K562 (cell line): ENCODE results near the gene COL4A5. TPM values are rescaled to one million over a fixed set of nuclear protein-coding genes. Genes with fewer than 3 reads are reported as not detected.

Source experiments
- ATAC-seq: fragments of 200-7000 bp; cut with Tn5 transposase; 3 replicates; pipeline ENCODE4 v1.9.1; 2020; ENCODE audit warnings: moderate library complexity
- BruUV-seq: library from RNA; stranded (reverse); fragments of 400-500 nt; replicated peaks from 2 replicates; lab custom pipeline; 2021; lab: Mats Ljungman, UMichigan
- CTCF ChIA-PET: fragments of 300-600 bp; formaldehyde crosslinking; extraction: SDS; loops from one replicate; lab custom pipeline; 2021; ENCODE audit warnings: low intra/inter-chr PET ratio; lab: Yijun Ruan, JAX
- POLR2A ChIA-PET: fragments of 300-600, 350-650 bp; sonication (Branson Sonifier 250); formaldehyde crosslinking; extraction: SDS; loops from one replicate; lab custom pipeline; 2021; ENCODE audit warnings: antibody characterized with exemption, inconsistent platforms; lab: Yijun Ruan, JAX
- DNase-seq, 4 experiments: peaks; one replicate each; pipeline versions ENCODE4 v3.0.0 to v3.0.0-alpha.2; 2011 to 2018; ENCODE audit warnings: low spot score in 3 of 4, mixed read lengths in 3 of 4; ENCODE audit errors: extremely low read depth in 1 of 4
- FAIRE-seq: peaks from 2 replicates; lab custom pipeline; 2011; peaks lifted over from hg19 to GRCh38; lab: Jason Lieb, UNC
- H2AFZ ChIP-seq: 2 replicates; pipeline ENCODE4 v1.6.0; 2011; ENCODE audit warnings: low read depth, low read length, control low read depth, inconsistent platforms
- H3K27ac ChIP-seq: fragments of 200-600 bp; 3 replicates; pipeline ENCODE4 v1.8.0; 2011; ENCODE audit warnings: low read depth, mild to moderate bottlenecking, control low read depth, inconsistent platforms, low read length, moderate library complexity, mixed read lengths; ENCODE audit errors: extremely low read depth
- H3K27me3 ChIP-seq, 2 experiments: fragments of 300-600 bp in 1 of 2; 2 replicates in 1 of 2; 3 replicates in 1 of 2; pipeline versions ENCODE4 v1.6.0 to v1.8.0; 2011; ENCODE audit warnings: inconsistent platforms in 2 of 2, low read length in 2 of 2, mild to moderate bottlenecking in 1 of 2, mixed read lengths in 1 of 2, moderate library complexity in 1 of 2; ENCODE audit not compliant: control insufficient read depth in 2 of 2, insufficient read depth in 2 of 2
- H3K36me3 ChIP-seq: fragments of 300-600 bp; 3 replicates; pipeline ENCODE4 v1.8.0; 2011; ENCODE audit warnings: mild to moderate bottlenecking, low read length, inconsistent platforms; ENCODE audit not compliant: control insufficient read depth, insufficient read depth
- H3K4me1 ChIP-seq, 2 experiments: fragments of 200-600 bp in 1 of 2; replicated peaks in 1 of 2; 2 replicates in 1 of 2; 3 replicates in 1 of 2; pipeline versions ENCODE4 v1.5.1 to v1.8.0; 2011; ENCODE audit warnings: inconsistent platforms in 2 of 2, low read length in 2 of 2, mild to moderate bottlenecking in 1 of 2, mixed read lengths in 1 of 2, moderate library complexity in 1 of 2; ENCODE audit not compliant: control insufficient read depth in 2 of 2, insufficient read depth in 2 of 2
- H3K4me2 ChIP-seq: 2 replicates; pipeline ENCODE4 v1.6.1; 2011; ENCODE audit warnings: low read length, control low read depth, inconsistent platforms, mixed read lengths; ENCODE audit not compliant: insufficient read depth
- H3K4me3 ChIP-seq: fragments of 200-600 bp; sonication (generic), shearing (Covaris generic); 2 replicates; pipeline ENCODE4 v1.5.1; 2016; ENCODE audit warnings: control low read depth, inconsistent platforms
- H3K79me2 ChIP-seq: fragments of 200-600 bp; 3 replicates; pipeline ENCODE4 v1.8.0; 2011; ENCODE audit warnings: low read length, inconsistent platforms; ENCODE audit not compliant: control insufficient read depth, insufficient read depth
- H3K9ac ChIP-seq, 2 experiments: 2 replicates each; pipeline versions ENCODE4 v1.6.0 to v1.6.1; 2011; ENCODE audit warnings: low read depth in 2 of 2, low read length in 2 of 2, control low read depth in 1 of 2, inconsistent platforms in 1 of 2, mild to moderate bottlenecking in 1 of 2, mixed read lengths in 1 of 2; ENCODE audit not compliant: insufficient read depth in 1 of 2
- H3K9me1 ChIP-seq: one replicate; pipeline ENCODE4 v1.6.0; 2011; ENCODE audit warnings: inconsistent platforms, mild to moderate bottlenecking, low read length, moderate library complexity; ENCODE audit not compliant: control insufficient read depth, insufficient read depth
- H3K9me3 ChIP-seq: replicated peaks from 2 replicates; pipeline ENCODE4 v1.5.1; 2011; ENCODE audit warnings: low read depth, low read length, inconsistent platforms; ENCODE audit not compliant: control insufficient read depth, insufficient read depth
- H4K20me1 ChIP-seq: replicated peaks from 2 replicates; pipeline ENCODE4 v1.6.1; 2011; ENCODE audit warnings: low read length, inconsistent platforms, mixed read lengths; ENCODE audit not compliant: control insufficient read depth, insufficient read depth
- CCAR2 ChIP-seq: fragments of 200-400 bp; formaldehyde crosslinking; IDR thresholded peaks from 2 replicates; pipeline ENCODE4 v1.6.1; 2017; ENCODE audit warnings: mild to moderate bottlenecking, low read depth, low read length
- DACH1 ChIP-seq: fragments of 450-650 bp; IDR thresholded peaks from 2 replicates; pipeline ENCODE4 v1.6.1; 2018; ENCODE audit not compliant: partially characterized antibody
- ELF2 ChIP-seq: fragments of 250-450 bp; sonication (Bioruptor Pico); IDR thresholded peaks from 2 replicates; pipeline ENCODE4 v1.5.0; 2021; ENCODE audit warnings: mild to moderate bottlenecking
- GABPB1 ChIP-seq: sonication (generic); formaldehyde crosslinking; IDR thresholded peaks from 2 replicates; pipeline ENCODE4 v1.8.0; 2022; ENCODE audit warnings: mild to moderate bottlenecking, missing genetic modification reagents
- LEF1 ChIP-seq: fragments of 450-650 bp; IDR thresholded peaks from 2 replicates; pipeline ENCODE4 v1.6.1; 2016; ENCODE audit warnings: mild to moderate bottlenecking
- TAF1 ChIP-seq: IDR thresholded peaks from 2 replicates; pipeline ENCODE4 v1.6.1; 2011; ENCODE audit warnings: mild to moderate bottlenecking, low read length, moderate library complexity; ENCODE audit not compliant: insufficient read depth, control insufficient read depth, severe bottlenecking; ENCODE audit errors: extremely low read depth
- ZNF707 ChIP-seq: fragments of 250-450 bp; sonication (Bioruptor Pico); conservative IDR thresholded peaks from 2 replicates; pipeline ENCODE4 v1.8.0; 2022; ENCODE audit warnings: inconsistent platforms, mild to moderate bottlenecking, moderate library complexity
- WGBS: fragments of 100-300 bp; shearing (Covaris generic); methylation state at CpG from one replicate; pipeline ENCODE4 v1.1.6; 2016; ENCODE audit warnings: low coverage, mixed read lengths; ENCODE audit not compliant: insufficient coverage; ENCODE audit errors: missing lambda C conversion rate; 5-methylcytosine and 5-hydroxymethylcytosine counted together
- in situ Hi-C: fragments of 300-500 bp; cut with MboI; formaldehyde crosslinking; loops from 4 replicates; pipeline ENCODE4 v1.15.0; 2018; ENCODE audit warnings: inconsistent platforms, mixed read lengths
- intact Hi-C: fragments of 100-400 bp; cut with micrococcal nuclease; formaldehyde crosslinking; loops from 2 replicates; pipeline ENCODE4 v1.14.2; 2022
- polyA plus RNA-seq, 8 experiments: library from polyadenylated mRNA; depleted of rRNA in 4 of 8; stranded (reverse) in 5 of 8; unstranded in 3 of 8; fragments of >200 nt; fragmentation: Nextera tagmentation in 2 of 8; fragmentation: Illumina TruSeq in 1 of 8; extraction: Ambion mirVana in 2 of 8; extraction: Trizol in 1 of 8; gene quantifications; 2 replicates each; pipeline versions ENCODE4 v1.2.1 to v1.2.3, GENCODE V29; 2011 to 2014; ENCODE audit warnings: inconsistent platforms in 1 of 8, missing spikeins in 1 of 8
- total RNA-seq, 7 experiments: library from RNA; depleted of rRNA in 6 of 7; stranded (reverse); fragments of >200 nt in 6 of 7; fragmentation: Illumina TruSeq in 2 of 7; extraction: Trizol in 2 of 7; gene quantifications; 2 replicates each; pipeline versions ENCODE4 v1.2.1 to v1.2.3, GENCODE V29; 2011 to 2021; ENCODE audit warnings: low replicate concordance in 1 of 7
- TF ChIP-seq, protein P1 (sequence below), 2 experiments: fragments of 450-650 bp; formaldehyde crosslinking in 1 of 2; IDR thresholded peaks; 2 replicates each; pipeline versions ENCODE4 v1.4.0 to v1.6.1; 2014 to 2020; ENCODE audit warnings: mild to moderate bottlenecking in 2 of 2, borderline replicate concordance in 1 of 2, low read depth in 1 of 2
- TF ChIP-seq, protein P2 (sequence below): fragments of 450-650 bp; formaldehyde crosslinking; IDR thresholded peaks from 2 replicates; pipeline ENCODE4 v1.4.0; 2020; ENCODE audit warnings: mild to moderate bottlenecking, moderate library complexity
- TF ChIP-seq, protein P3 (sequence below), 3 experiments: IDR thresholded peaks in 2 of 3; conservative IDR thresholded peaks in 1 of 3; 2 replicates each; pipeline ENCODE4 v1.5.1; 2011 to 2012; ENCODE audit warnings: low read length in 3 of 3, mild to moderate bottlenecking in 3 of 3, control low read depth in 2 of 3, improper control_type of control experiment in 1 of 3, inconsistent platforms in 1 of 3, low read depth in 1 of 3, mixed read lengths in 1 of 3, moderate library complexity in 1 of 3; ENCODE audit not compliant: insufficient read depth in 2 of 3

The COL4A5 gene
- total and polyA plus RNA-seq, 9 of the 15 experiments (the other 6 are each of a cell fraction or from before 2014, with no cell fraction given), result 0.66 to 2.5 (median 1.8) TPM

DNA sequence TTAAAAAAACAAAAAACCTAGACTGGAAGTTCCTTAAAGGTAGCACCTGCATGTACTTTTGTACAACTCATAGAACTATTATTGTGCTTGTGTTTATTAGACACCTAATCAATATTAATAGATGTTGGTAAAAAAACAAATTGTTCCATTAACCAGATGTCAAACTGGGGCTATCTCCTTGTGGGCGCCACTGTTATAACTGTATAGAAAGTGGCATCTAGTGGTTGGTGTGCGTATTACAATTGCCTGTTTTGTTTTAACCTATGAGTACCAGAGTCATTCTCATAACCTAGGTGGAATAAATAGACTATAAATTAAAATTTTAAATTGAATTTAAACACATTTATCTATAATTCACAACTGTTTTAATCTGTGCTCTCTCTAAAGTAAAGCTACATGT, 97.4 kb downstream of the COL4A5 start:
- BruUV-seq, result no TSS peak
- ChIA-PET POLR2A (no interaction called here), CTCF (interaction anchor here (0.7 to 0.9 kb wide), 2 partner anchors 312 to 632 kb away, joined by 3 read pairs; no protein-coding TSS in a partner anchor)
- intact Hi-C loops, result loop anchor here (2.0 to 10.0 kb wide), 2 partner anchors 312 to 512 kb away; no protein-coding TSS in a partner anchor
- FAIRE-seq (no peak), DNase-seq (peak; percentile 15 to 44 (median 18)), ATAC-seq (peak; percentile 84)
- WGBS, result 6% methylated on average over 2 of the region's 2 CpGs
- Histone ChIP-seq H3K79me2 (no peaks in the 10 kb centered on the region), H4K20me1 (no peaks in the 10 kb centered on the region), H2AFZ (no peak overlapping the region), H3K4me2 (no peak overlapping the region), H3K9ac (no peak overlapping the region), H3K27ac (no peak overlapping the region), H3K4me3 (no peak overlapping the region), H3K36me3 (no peaks in the 10 kb centered on the region), H3K9me3 (no peaks in the 10 kb centered on the region), H3K9me1 (no peaks in the 10 kb centered on the region), H3K4me1 (no peaks in the 10 kb centered on the region), H3K27me3 (no peaks in the 10 kb centered on the region)
- in situ Hi-C loops, result no loop called here
- TF ChIP-seq, protein P1, sequence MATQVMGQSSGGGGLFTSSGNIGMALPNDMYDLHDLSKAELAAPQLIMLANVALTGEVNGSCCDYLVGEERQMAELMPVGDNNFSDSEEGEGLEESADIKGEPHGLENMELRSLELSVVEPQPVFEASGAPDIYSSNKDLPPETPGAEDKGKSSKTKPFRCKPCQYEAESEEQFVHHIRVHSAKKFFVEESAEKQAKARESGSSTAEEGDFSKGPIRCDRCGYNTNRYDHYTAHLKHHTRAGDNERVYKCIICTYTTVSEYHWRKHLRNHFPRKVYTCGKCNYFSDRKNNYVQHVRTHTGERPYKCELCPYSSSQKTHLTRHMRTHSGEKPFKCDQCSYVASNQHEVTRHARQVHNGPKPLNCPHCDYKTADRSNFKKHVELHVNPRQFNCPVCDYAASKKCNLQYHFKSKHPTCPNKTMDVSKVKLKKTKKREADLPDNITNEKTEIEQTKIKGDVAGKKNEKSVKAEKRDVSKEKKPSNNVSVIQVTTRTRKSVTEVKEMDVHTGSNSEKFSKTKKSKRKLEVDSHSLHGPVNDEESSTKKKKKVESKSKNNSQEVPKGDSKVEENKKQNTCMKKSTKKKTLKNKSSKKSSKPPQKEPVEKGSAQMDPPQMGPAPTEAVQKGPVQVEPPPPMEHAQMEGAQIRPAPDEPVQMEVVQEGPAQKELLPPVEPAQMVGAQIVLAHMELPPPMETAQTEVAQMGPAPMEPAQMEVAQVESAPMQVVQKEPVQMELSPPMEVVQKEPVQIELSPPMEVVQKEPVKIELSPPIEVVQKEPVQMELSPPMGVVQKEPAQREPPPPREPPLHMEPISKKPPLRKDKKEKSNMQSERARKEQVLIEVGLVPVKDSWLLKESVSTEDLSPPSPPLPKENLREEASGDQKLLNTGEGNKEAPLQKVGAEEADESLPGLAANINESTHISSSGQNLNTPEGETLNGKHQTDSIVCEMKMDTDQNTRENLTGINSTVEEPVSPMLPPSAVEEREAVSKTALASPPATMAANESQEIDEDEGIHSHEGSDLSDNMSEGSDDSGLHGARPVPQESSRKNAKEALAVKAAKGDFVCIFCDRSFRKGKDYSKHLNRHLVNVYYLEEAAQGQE (IDR thresholded peaks at IDR 0.05; ENCODE audit: borderline replicate concordance), result peak; percentile 41; the same call in 1 of the 2 replicates
- TF ChIP-seq, protein P1 (CRISPR knock-in tag; IDR thresholded peaks at IDR 0.05; ENCODE audit: low read depth), result no peak
- TF ChIP-seq LEF1 (no peak), ZNF707 (CRISPR knock-in tag) (no peak), CCAR2 (no peak), DACH1 (peak; percentile 9), ELF2 (CRISPR knock-in tag) (no peak), GABPB1 (CRISPR knock-in tag) (no peak), TAF1 (no peak)
- TF ChIP-seq, protein P2, sequence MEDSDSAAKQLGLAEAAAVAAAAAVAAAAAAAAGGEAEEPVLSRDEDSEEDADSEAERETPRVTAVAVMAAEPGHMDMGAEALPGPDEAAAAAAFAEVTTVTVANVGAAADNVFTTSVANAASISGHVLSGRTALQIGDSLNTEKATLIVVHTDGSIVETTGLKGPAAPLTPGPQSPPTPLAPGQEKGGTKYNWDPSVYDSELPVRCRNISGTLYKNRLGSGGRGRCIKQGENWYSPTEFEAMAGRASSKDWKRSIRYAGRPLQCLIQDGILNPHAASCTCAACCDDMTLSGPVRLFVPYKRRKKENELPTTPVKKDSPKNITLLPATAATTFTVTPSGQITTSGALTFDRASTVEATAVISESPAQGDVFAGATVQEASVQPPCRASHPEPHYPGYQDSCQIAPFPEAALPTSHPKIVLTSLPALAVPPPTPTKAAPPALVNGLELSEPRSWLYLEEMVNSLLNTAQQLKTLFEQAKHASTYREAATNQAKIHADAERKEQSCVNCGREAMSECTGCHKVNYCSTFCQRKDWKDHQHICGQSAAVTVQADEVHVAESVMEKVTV, result peak; percentile 39; the same call in 1 of the 2 replicates
- TF ChIP-seq, protein P3, sequence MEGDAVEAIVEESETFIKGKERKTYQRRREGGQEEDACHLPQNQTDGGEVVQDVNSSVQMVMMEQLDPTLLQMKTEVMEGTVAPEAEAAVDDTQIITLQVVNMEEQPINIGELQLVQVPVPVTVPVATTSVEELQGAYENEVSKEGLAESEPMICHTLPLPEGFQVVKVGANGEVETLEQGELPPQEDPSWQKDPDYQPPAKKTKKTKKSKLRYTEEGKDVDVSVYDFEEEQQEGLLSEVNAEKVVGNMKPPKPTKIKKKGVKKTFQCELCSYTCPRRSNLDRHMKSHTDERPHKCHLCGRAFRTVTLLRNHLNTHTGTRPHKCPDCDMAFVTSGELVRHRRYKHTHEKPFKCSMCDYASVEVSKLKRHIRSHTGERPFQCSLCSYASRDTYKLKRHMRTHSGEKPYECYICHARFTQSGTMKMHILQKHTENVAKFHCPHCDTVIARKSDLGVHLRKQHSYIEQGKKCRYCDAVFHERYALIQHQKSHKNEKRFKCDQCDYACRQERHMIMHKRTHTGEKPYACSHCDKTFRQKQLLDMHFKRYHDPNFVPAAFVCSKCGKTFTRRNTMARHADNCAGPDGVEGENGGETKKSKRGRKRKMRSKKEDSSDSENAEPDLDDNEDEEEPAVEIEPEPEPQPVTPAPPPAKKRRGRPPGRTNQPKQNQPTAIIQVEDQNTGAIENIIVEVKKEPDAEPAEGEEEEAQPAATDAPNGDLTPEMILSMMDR (IDR thresholded peaks at IDR 0.05 in 2 of 3, conservative IDR thresholded peaks at IDR 0.05 in 1 of 3; ENCODE audit: insufficient read depth in 2 of 3, low read depth in 1 of 3, low read length in 3 of 3), result peak; percentile 47 to 69 (median 58); a peak in 5 of 6 replicates
